Natural killer cell (primary cell): ENCODE results near the gene OTOR. TPM values are rescaled to one million over a fixed set of nuclear protein-coding genes. Genes with fewer than 3 reads are reported as not detected.

Experiments used
- ATAC-seq, 3 donors: fragments of 150-1000 bp in 2 of 3; fragments of 200-7000 bp in 1 of 3; cut with Tn5 transposase; 1 replicate in 1 of 3; 2 replicates in 2 of 3; pipeline ENCODE4 v1.10.0; 2021; ENCODE audit warnings: mild to moderate bottlenecking in 2 of 3, moderate library complexity in 2 of 3
- DNase-seq, 2 donors: peaks; one replicate each; pipeline versions ENCODE4 v3.0.0 to v3.0.0-alpha.2; 2013 to 2021; ENCODE audit warnings: mixed read lengths in 1 of 2
- H3K27ac ChIP-seq: one replicate; pipeline ENCODE4 v1.5.1; 2013; ENCODE audit warnings: mild to moderate bottlenecking, low read length
- H3K27me3 ChIP-seq: one replicate; pipeline ENCODE4 v1.6.1; 2013; ENCODE audit warnings: low read length; ENCODE audit not compliant: control insufficient read depth, insufficient read depth
- H3K36me3 ChIP-seq: one replicate; pipeline ENCODE4 v1.6.1; 2013; ENCODE audit warnings: low read length; ENCODE audit not compliant: control insufficient read depth, insufficient read depth
- H3K4me1 ChIP-seq: one replicate; pipeline ENCODE4 v1.6.1; 2013; ENCODE audit warnings: low read length; ENCODE audit not compliant: control insufficient read depth, insufficient read depth
- H3K4me3 ChIP-seq: one replicate; pipeline ENCODE4 v1.5.1; 2013; ENCODE audit warnings: low read length
- H3K9me3 ChIP-seq: one replicate; pipeline ENCODE4 v1.6.1; 2013; ENCODE audit warnings: low read length; ENCODE audit not compliant: control insufficient read depth, insufficient read depth
- H3K27ac Mint-ChIP-seq, 2 donors: one replicate each; pipeline ENCODE4 v1.8.0; 2022; ENCODE audit warnings: mild to moderate bottlenecking in 2 of 2, mixed read lengths in 2 of 2, moderate library complexity in 1 of 2
- H3K27me3 Mint-ChIP-seq, 2 donors: one replicate each; pipeline ENCODE4 v1.8.0; 2022; ENCODE audit warnings: low read depth in 2 of 2, mixed read lengths in 2 of 2
- H3K36me3 Mint-ChIP-seq: one replicate; pipeline ENCODE4 v1.8.0; 2022; ENCODE audit warnings: mixed read lengths
- H3K4me1 Mint-ChIP-seq, 2 donors: one replicate each; pipeline ENCODE4 v1.8.0; 2022; ENCODE audit warnings: mixed read lengths in 2 of 2
- H3K4me3 Mint-ChIP-seq: one replicate; pipeline ENCODE4 v1.8.0; 2022; ENCODE audit warnings: mild to moderate bottlenecking, moderate library complexity, mixed read lengths
- H3K9me3 Mint-ChIP-seq, 2 donors: one replicate each; pipeline ENCODE4 v1.8.0; 2022; ENCODE audit warnings: mixed read lengths in 2 of 2
- CTCF ChIP-seq: fragments of 200-600 bp; IDR thresholded peaks from one replicate; pipeline ENCODE4 v1.8.0; 2022; ENCODE audit warnings: antibody characterized with exemption
- WGBS: methylation state at CpG from one replicate; pipeline ENCODE4 v1.1.7; 2013; ENCODE audit warnings: missing lambda C conversion rate; ENCODE audit not compliant: insufficient coverage; 5-methylcytosine and 5-hydroxymethylcytosine counted together
- intact Hi-C: fragments of 100-400 bp; cut with micrococcal nuclease; formaldehyde crosslinking; loops from one replicate; pipeline ENCODE4 v1.14.2; 2022
- total RNA-seq, 4 donors: library from RNA; stranded (reverse); fragments of 120-200 nt in 1 of 4; gene quantifications; one replicate each; pipeline versions ENCODE4 v1.2.3 to v1.2.4, GENCODE V29; 2013 to 2022

OTOR gene
- total RNA-seq, 3 donors from 2014 or later (not counting 1 experiment from before 2014, with no cell fraction given): not detected

DNA sequence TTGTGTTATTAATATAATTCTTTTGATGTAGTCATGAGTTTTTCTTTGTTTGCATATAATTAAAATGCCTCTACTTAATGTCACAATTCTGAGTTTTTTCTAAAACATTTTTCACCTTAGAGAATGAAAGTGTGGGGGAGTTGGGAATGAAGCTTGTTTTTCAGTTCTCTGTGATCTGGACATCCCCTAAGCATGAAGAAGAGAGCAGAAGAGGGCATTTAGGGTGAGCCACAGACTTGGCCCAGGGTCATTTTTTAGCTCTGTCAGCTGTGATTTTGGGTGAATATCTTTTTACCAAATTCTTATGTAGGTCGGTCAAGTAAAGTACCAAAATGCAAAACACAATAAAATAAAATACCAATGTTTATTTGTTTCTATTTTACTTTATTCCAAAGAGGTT is 3.9 kb downstream of the OTOR start:
- TF ChIP-seq CTCF: no peak
- no peaks in the 10 kb centered on the region for H3K36me3 Mint-ChIP-seq
- no peak overlapping the region for H3K27ac Mint-ChIP-seq
- WGBS: no CpG with 5 or more reads among the region's 1 CpG
- no peaks in the 10 kb centered on the region for H3K36me3 ChIP-seq
- H3K4me1 Mint-ChIP-seq: no peaks in the 10 kb centered on the region
- peaks cover 3% of the 10 kb centered on the region for H3K27me3 ChIP-seq
- ATAC-seq (no peak), DNase-seq (no peak)
- H3K27me3 Mint-ChIP-seq: peaks cover 30 to 48% of the 10 kb centered on the region in 2 donors
- H3K4me3 ChIP-seq: no peak overlapping the region
- no peaks in the 10 kb centered on the region for H3K9me3 ChIP-seq
- H3K4me3 Mint-ChIP-seq: no peak overlapping the region
- no peaks in the 10 kb centered on the region for H3K4me1 ChIP-seq
- H3K9me3 Mint-ChIP-seq: no peaks in the 10 kb centered on the region
- intact Hi-C loops: no loop called here
- no peak overlapping the region for H3K27ac ChIP-seq

GRCh38 chr20:16752901-16753300 is 4.7 kb downstream of the OTOR start:
- H3K27ac ChIP-seq: no peak overlapping the region
- Mint-ChIP-seq H3K4me1 (no peaks in the 10 kb centered on the region), H3K4me3 (no peak overlapping the region), H3K27me3 (peaks cover 28 to 55% of the 10 kb centered on the region in 2 donors), H3K36me3 (no peaks in the 10 kb centered on the region), H3K27ac (no peak overlapping the region), H3K9me3 (no peaks in the 10 kb centered on the region)
- no peaks in the 10 kb centered on the region for H3K4me1 ChIP-seq
- ATAC-seq: no peak
- DNase-seq: no peak
- no peaks in the 10 kb centered on the region for H3K9me3 ChIP-seq
- no peak overlapping the region for H3K4me3 ChIP-seq
- intact Hi-C loops: no loop called here
- peaks cover 3% of the 10 kb centered on the region for H3K27me3 ChIP-seq
- H3K36me3 ChIP-seq: no peaks in the 10 kb centered on the region
- TF ChIP-seq CTCF: no peak

- Mint-ChIP-seq H3K36me3 (no peaks in the 10 kb centered on the region), H3K27me3 (peaks cover 22 to 42% of the 10 kb centered on the region in 2 donors), H3K9me3 (no peaks in the 10 kb centered on the region), H3K27ac (no peak overlapping the region), H3K4me1 (no peaks in the 10 kb centered on the region), H3K4me3 (no peak overlapping the region)
- intact Hi-C loops: no loop called here
- no peak for ATAC-seq
- no peaks in the 10 kb centered on the region for H3K36me3 ChIP-seq
- 55% methylated on average over 2 of the region's 2 CpGs for WGBS
- H3K4me3 ChIP-seq: no peak overlapping the region
- TF ChIP-seq CTCF: no peak
- H3K27me3 ChIP-seq: no peaks in the 10 kb centered on the region
- no peak for DNase-seq
- H3K27ac ChIP-seq: no peak overlapping the region
- H3K4me1 ChIP-seq: no peaks in the 10 kb centered on the region
- no peaks in the 10 kb centered on the region for H3K9me3 ChIP-seq
These were observed 10.5 kb downstream of the OTOR start for GRCh38 chr20:16758454-16759180.

- 88% methylated on average over 1 of the region's 1 CpG for WGBS
- ATAC-seq: no peak
These were observed 11.0 kb downstream of the OTOR start for GRCh38 chr20:16759181-16759563.

More at GRCh38 chr20:16759181-16759563, 11.0 kb downstream of the OTOR start:
- Mint-ChIP-seq H3K4me1 (no peaks in the 10 kb centered on the region), H3K36me3 (no peaks in the 10 kb centered on the region), H3K27ac (no peak overlapping the region), H3K9me3 (no peaks in the 10 kb centered on the region), H3K4me3 (no peak overlapping the region), H3K27me3 (peaks cover 22 to 42% of the 10 kb centered on the region in 2 donors)
- Histone ChIP-seq H3K4me3 (no peak overlapping the region), H3K27me3 (no peaks in the 10 kb centered on the region), H3K36me3 (no peaks in the 10 kb centered on the region), H3K9me3 (no peaks in the 10 kb centered on the region), H3K4me1 (no peaks in the 10 kb centered on the region), H3K27ac (no peak overlapping the region)
- no peak for DNase-seq
- intact Hi-C loops: no loop called here
- no peak for TF ChIP-seq CTCF
